GM23248 (cell line): ENCODE data around the gene HELZ2. TPM values are rescaled to one million over a fixed set of nuclear protein-coding genes. Genes with fewer than 3 reads are reported as not detected.

ENCODE experiments used
- DNase-seq: peaks from one replicate; pipeline ENCODE4 v3.0.0-alpha.2; 2015
- H2AFZ ChIP-seq: fragments of 200-600 bp; sonication (generic); 2 replicates; pipeline ENCODE4 v1.6.1; 2016; ENCODE audit warnings: antibody characterized with exemption
- H3F3A ChIP-seq: fragments of 200-600 bp; sonication (generic); 2 replicates; pipeline ENCODE4 v1.6.1; 2016; ENCODE audit warnings: mild to moderate bottlenecking, antibody characterized with exemption, mixed run types; ENCODE audit not compliant: insufficient read depth
- H3K27ac ChIP-seq: fragments of 200-600 bp; sonication (generic); 2 replicates; pipeline ENCODE4 v1.5.1; 2016; ENCODE audit warnings: mild to moderate bottlenecking
- H3K27me3 ChIP-seq: fragments of 200-600 bp; sonication (generic); replicated peaks from 2 replicates; pipeline ENCODE4 v1.6.1; 2016; ENCODE audit warnings: mild to moderate bottlenecking; ENCODE audit not compliant: insufficient read depth
- H3K36me3 ChIP-seq: fragments of 200-600 bp; sonication (generic); 2 replicates; pipeline ENCODE4 v1.6.1; 2016; ENCODE audit warnings: low read depth, mild to moderate bottlenecking
- H3K4me1 ChIP-seq: fragments of 200-600 bp; sonication (generic); 2 replicates; pipeline ENCODE4 v1.6.1; 2016; ENCODE audit warnings: mild to moderate bottlenecking; ENCODE audit not compliant: insufficient read depth
- H3K4me2 ChIP-seq: fragments of 200-600 bp; sonication (generic); one replicate; pipeline ENCODE4 v1.6.1; 2016; ENCODE audit warnings: mild to moderate bottlenecking; ENCODE audit not compliant: unreplicated experiment
- H3K4me3 ChIP-seq: fragments of 200-600 bp; sonication (generic); 2 replicates; pipeline ENCODE4 v1.5.1; 2016; ENCODE audit warnings: mild to moderate bottlenecking
- H3K79me2 ChIP-seq: fragments of 200-600 bp; sonication (generic); 2 replicates; pipeline ENCODE4 v1.6.1; 2016; ENCODE audit warnings: mild to moderate bottlenecking; ENCODE audit not compliant: insufficient read depth
- H3K9ac ChIP-seq: fragments of 200-600 bp; sonication (generic); 2 replicates; pipeline ENCODE4 v1.6.1; 2016; ENCODE audit warnings: mild to moderate bottlenecking
- H3K9me2 ChIP-seq: fragments of 200-600 bp; sonication (generic); 2 replicates; pipeline ENCODE4 v1.6.1; 2016; ENCODE audit warnings: mixed run types, mild to moderate bottlenecking, moderate library complexity; ENCODE audit not compliant: insufficient read depth
- H3K9me3 ChIP-seq: fragments of 200-600 bp; sonication (generic); one replicate; pipeline ENCODE4 v1.6.1; 2017; ENCODE audit warnings: low read depth
- H4K20me1 ChIP-seq: fragments of 200-600 bp; sonication (generic); 2 replicates; pipeline ENCODE4 v1.6.0; 2016; ENCODE audit not compliant: insufficient read depth
- EZH2 ChIP-seq: fragments of 200-600 bp; sonication (generic); IDR thresholded peaks from 2 replicates; pipeline ENCODE4 v1.6.1; 2018; ENCODE audit warnings: antibody characterized with exemption, mild to moderate bottlenecking; ENCODE audit not compliant: insufficient read depth, poor library complexity, severe bottlenecking
- EZH2phosphoT487 ChIP-seq: fragments of 200-600 bp; sonication (generic); IDR thresholded peaks from 2 replicates; pipeline ENCODE4 v1.6.1; 2018; ENCODE audit warnings: antibody characterized with exemption, moderate library complexity, mild to moderate bottlenecking, low read depth; ENCODE audit not compliant: insufficient read depth
- WGBS, 2 experiments: methylation state at CpG; one replicate each; pipeline ENCODE4 v1.1.6; 2015 to 2017; ENCODE audit warnings: low lambda C conversion rate in 2 of 2, low coverage in 1 of 2; ENCODE audit errors: missing lambda C conversion rate in 2 of 2; 5-methylcytosine and 5-hydroxymethylcytosine counted together
- in situ Hi-C: fragments of 300-500 bp; cut with MboI; formaldehyde crosslinking; loops from 2 replicates; pipeline ENCODE4 v1.15.0; 2020
- polyA plus RNA-seq: library from polyadenylated mRNA; unstranded; fragments of >200 nt; fragmentation: Nextera tagmentation; extraction: Ambion mirVana; gene quantifications from 2 replicates; pipeline ENCODE4 v1.2.1, GENCODE V29; 2016
- total RNA-seq: library from RNA; depleted of rRNA; stranded (reverse); fragments of >200 nt; shearing (Covaris generic); gene quantifications from 2 replicates; pipeline ENCODE4 v1.2.3, GENCODE V29; 2014

Gene HELZ2
- total and polyA plus RNA-seq, 2 experiments from 2014 or later, result 3.0 to 17.5 TPM

DNA sequence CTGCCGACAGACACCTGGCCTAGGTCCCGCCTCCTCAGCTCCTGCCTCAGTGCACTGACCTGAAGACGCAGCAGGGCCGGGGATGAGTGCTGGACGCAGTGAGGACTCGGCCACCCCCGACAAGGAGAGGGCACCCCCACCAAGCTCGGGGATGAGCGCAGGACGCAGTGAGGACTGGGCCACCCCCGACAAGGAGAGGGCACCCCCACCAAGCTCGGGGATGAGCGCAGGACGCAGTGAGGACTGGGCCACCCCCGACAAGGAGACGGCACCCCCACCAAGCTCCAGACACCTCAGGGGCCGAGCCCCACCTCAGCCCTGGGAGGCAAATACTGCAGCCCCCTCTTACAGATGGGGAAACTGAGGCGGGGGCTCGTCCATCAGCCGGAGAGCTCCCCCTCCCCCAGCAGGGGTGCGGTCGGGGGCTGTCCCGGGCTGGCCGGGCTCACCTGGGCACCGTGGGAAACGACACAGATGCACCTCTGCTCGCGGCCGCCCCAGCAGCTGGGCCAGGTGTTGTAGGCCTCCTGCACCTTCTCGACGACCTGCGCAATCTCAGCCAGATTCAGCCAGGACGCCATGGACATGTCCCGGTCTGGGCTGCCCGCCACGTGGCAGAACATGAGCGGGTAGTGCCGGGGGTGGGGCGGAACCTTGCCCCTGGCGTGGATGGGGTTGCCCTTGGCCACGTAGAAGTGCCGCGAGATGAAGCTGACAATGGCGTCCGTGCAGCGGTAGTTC is 7.5 kb downstream of the HELZ2 start:
- Histone ChIP-seq H3K79me2 (no peaks in the 10 kb centered on the region), H3K27me3 (no peaks in the 10 kb centered on the region), H3K36me3 (no peaks in the 10 kb centered on the region), H3K9me2 (no peaks in the 10 kb centered on the region), H3K27ac (no peak overlapping the region), H3K9me3 (no peaks in the 10 kb centered on the region), H3K9ac (no peak overlapping the region), H4K20me1 (no peaks in the 10 kb centered on the region), H3K4me3 (no peak overlapping the region), H3K4me2 (no peak overlapping the region), H3F3A (no peaks in the 10 kb centered on the region), H2AFZ (no peak overlapping the region), H3K4me1 (no peaks in the 10 kb centered on the region)
- DNase-seq, result no peak
- in situ Hi-C loops, result no loop called here
- TF ChIP-seq EZH2phosphoT487 (no peak), EZH2 (no peak)
- WGBS, 2 experiments, result 87 to 91% methylated on average over 39 to 46 of the region's 46 CpGs

DNA sequence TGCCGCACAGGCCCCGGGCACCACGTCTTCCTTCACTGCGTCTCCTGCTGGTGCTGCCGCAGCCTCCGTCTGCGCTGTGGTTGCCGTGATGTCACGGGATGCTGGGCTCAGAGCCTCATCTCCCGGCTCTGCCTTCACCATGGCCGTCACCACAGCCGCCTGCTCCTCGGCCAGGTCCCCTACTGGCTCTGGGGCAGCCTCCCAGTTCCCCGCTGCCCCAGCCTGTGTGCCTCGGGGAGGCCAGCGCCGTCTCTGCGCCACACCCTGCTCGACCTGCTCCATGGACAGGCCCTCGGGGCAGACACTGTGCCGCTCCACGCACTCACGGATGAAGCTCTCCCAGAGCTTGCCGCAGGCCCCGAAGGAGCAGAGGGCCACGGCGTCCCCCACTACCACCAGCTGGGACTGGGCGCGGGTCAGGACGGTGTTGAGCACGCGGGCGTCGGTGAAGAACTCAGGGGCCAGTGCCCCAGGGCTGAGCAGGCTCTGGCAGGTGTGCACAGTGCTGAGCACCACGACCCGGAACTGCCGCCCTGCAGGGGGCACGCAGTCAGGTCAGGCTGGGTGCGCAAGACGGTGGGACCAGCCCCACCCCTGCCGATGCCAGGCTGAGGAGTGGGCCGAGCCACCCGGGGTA is 8.2 kb downstream of the HELZ2 start:
- H3K36me3 ChIP-seq, result no peaks in the 10 kb centered on the region
- H3K9ac ChIP-seq, result no peak overlapping the region
- no peak overlapping the region for H3K27ac ChIP-seq
- H3K4me3 ChIP-seq, result no peak overlapping the region
- no peak overlapping the region for H3K4me2 ChIP-seq
- no peaks in the 10 kb centered on the region for H4K20me1 ChIP-seq
- 94% methylated on average over 42 of the region's 43 CpGs for WGBS, 2 experiments
- no peaks in the 10 kb centered on the region for H3K9me3 ChIP-seq
- H2AFZ ChIP-seq, result no peak overlapping the region
- in situ Hi-C loops, result no loop called here
- no peaks in the 10 kb centered on the region for H3F3A ChIP-seq
- no peaks in the 10 kb centered on the region for H3K79me2 ChIP-seq
- no peaks in the 10 kb centered on the region for H3K27me3 ChIP-seq
- H3K4me1 ChIP-seq, result no peaks in the 10 kb centered on the region
- TF ChIP-seq EZH2phosphoT487, result no peak
- TF ChIP-seq EZH2, result no peak
- DNase-seq, result no peak
- H3K9me2 ChIP-seq, result no peaks in the 10 kb centered on the region

DNA sequence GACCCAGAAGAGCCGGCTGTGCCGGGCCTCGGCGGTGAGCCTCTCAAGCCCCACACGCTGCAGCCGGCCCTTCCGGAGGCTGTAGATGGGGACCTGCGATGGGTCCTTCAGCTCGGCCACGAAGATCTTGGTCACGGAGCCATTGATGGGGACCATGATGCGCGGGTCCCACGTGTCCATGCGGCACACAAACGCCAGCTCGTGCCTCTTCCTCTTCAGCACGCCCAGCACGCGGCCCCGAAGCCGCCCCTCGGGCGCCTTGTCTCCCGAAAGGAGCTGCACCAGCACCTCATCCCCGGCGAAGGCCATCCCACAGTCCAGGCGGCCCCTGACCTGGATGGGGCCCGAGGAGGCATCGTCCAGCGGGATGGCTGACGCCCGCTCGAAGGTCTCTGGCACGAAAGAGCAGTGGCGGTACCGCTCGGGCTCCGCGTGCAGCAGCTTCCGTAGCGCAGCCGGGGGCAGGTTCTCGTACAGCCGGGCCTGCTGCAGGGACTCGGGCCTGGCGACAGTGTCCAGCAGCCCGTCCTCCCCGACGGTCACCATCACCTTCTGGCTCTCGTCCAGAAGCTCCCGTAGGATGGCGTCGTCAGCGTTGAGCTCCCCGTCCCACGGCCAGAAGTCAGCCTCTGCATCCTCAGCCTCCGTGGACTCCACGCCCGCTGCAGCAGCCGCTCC is 8.9 kb downstream of the HELZ2 start:
- in situ Hi-C loops, result no loop called here
- H3K36me3 ChIP-seq, result no peaks in the 10 kb centered on the region
- WGBS, 2 experiments, result 93 to 95% methylated on average over 45 to 61 of the region's 61 CpGs

DNA sequence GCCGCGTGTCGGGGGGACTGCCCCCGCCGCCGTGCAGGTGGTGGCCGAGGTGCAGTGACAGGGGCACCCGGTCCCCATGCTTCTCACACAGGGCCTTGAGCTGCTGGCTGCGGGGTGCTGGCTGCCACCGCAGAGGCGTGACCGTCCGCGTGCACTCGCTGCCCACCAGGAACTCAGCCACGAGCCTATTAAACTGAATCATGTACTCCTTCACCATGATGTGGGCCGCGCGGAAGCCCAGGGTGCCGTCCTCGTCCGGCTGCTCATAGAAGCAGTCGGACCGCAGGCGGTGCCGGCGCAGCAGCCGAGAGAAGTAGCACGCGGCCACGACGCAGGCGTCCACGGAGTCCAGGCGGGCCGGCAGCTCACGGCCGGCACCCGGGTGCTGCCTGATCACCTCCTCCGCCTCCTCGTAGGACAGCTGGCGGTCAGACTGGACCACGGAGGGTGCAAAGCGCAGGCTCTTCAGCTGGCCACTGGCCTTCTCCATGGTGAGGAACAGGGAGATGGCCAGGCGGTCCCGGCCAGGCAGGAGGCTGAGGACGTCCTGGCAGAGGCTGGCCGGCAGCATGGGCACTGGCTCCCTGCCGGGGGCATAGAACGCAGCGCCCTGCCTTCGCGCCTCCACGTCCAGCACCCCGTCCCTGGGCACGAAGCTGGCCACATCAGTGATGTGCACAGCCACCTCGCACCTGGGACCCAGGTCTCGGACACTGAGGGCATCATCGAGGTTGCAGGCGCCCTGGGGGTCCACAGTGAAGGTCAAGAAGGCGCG is 9.8 kb downstream of the HELZ2 start:
- H3K4me3 ChIP-seq, result no peak overlapping the region
- DNase-seq, result no peak
- in situ Hi-C loops, result no loop called here
- H2AFZ ChIP-seq, result no peak overlapping the region
- TF ChIP-seq EZH2 (no peak), EZH2phosphoT487 (no peak)
- no peak overlapping the region for H3K27ac ChIP-seq
- H3K9me3 ChIP-seq, result no peaks in the 10 kb centered on the region
- no peak overlapping the region for H3K4me2 ChIP-seq
- H4K20me1 ChIP-seq, result no peaks in the 10 kb centered on the region
- no peak overlapping the region for H3K9ac ChIP-seq
- no peaks in the 10 kb centered on the region for H3K36me3 ChIP-seq
- H3K27me3 ChIP-seq, result no peaks in the 10 kb centered on the region
- 92 to 95% methylated on average over 56 to 61 of the region's 62 CpGs for WGBS, 2 experiments
- no peaks in the 10 kb centered on the region for H3K79me2 ChIP-seq
- H3F3A ChIP-seq, result no peaks in the 10 kb centered on the region
- no peaks in the 10 kb centered on the region for H3K4me1 ChIP-seq
- no peaks in the 10 kb centered on the region for H3K9me2 ChIP-seq

More for the DNA sequence above, 8.9 kb downstream of the HELZ2 start:
- no peak for DNase-seq
- Histone ChIP-seq H2AFZ (no peak overlapping the region), H3K27ac (no peak overlapping the region), H3K9me2 (no peaks in the 10 kb centered on the region), H3K4me3 (no peak overlapping the region), H3K27me3 (no peaks in the 10 kb centered on the region), H3K79me2 (no peaks in the 10 kb centered on the region), H3K9ac (no peak overlapping the region), H4K20me1 (no peaks in the 10 kb centered on the region), H3K4me1 (no peaks in the 10 kb centered on the region), H3K4me2 (no peak overlapping the region), H3K9me3 (no peaks in the 10 kb centered on the region), H3F3A (no peaks in the 10 kb centered on the region)
- TF ChIP-seq EZH2, result no peak
- TF ChIP-seq EZH2phosphoT487, result no peak
